GM10248 (cell line): ENCODE measurements around the gene CRACDL.

Experiments used
- CTCF ChIA-PET: fragments of 300-600 bp; sonication (Branson Sonifier 250); formaldehyde crosslinking; extraction: SDS; loops from one replicate; lab custom pipeline; 2021; ENCODE audit warnings: antibody characterized with exemption; lab: Yijun Ruan, JAX
- POLR2A ChIA-PET: fragments of 350-650 bp; sonication (Branson Sonifier 250); formaldehyde crosslinking; extraction: SDS; loops from one replicate; lab custom pipeline; 2020; ENCODE audit warnings: antibody characterized with exemption; lab: Yijun Ruan, JAX
- DNase-seq: peaks from one replicate; pipeline ENCODE4 v3.0.0; 2012; ENCODE audit errors: extremely low spot score
- TF ChIP-seq, protein P1 (sequence below): IDR thresholded peaks from 2 replicates; pipeline ENCODE4 v1.5.1; 2012; ENCODE audit warnings: mild to moderate bottlenecking, low read depth; ENCODE audit errors: extremely low read depth, missing control alignments, control extremely low read depth

Gene CRACDL

DNA sequence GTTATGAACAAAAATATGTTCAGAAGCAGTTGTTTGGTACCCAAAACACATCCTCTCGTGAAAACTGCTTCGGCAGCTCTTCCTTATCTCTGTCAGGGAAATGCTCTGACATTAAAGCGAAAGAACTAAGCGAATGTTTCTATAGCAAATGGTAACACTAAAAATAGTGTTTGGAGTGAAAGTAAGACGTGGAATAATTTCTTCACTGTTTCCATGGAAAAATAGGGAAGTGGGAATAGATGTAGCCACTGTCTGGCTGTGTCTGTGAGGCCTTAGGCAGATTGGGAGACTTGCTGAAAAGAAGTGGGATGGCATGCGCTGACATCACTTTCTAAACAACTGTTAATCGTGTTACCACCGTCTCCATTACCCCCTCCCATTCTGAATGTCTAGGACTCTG lies 11.5 kb upstream of the CRACDL start:
- no peak for DNase-seq
- CTCF ChIA-PET: interaction anchor here (1.6 kb wide), 1 partner anchor 13 kb away, joined by 4 read pairs; no protein-coding TSS in a partner anchor
- TF ChIP-seq, protein P1, sequence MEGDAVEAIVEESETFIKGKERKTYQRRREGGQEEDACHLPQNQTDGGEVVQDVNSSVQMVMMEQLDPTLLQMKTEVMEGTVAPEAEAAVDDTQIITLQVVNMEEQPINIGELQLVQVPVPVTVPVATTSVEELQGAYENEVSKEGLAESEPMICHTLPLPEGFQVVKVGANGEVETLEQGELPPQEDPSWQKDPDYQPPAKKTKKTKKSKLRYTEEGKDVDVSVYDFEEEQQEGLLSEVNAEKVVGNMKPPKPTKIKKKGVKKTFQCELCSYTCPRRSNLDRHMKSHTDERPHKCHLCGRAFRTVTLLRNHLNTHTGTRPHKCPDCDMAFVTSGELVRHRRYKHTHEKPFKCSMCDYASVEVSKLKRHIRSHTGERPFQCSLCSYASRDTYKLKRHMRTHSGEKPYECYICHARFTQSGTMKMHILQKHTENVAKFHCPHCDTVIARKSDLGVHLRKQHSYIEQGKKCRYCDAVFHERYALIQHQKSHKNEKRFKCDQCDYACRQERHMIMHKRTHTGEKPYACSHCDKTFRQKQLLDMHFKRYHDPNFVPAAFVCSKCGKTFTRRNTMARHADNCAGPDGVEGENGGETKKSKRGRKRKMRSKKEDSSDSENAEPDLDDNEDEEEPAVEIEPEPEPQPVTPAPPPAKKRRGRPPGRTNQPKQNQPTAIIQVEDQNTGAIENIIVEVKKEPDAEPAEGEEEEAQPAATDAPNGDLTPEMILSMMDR: no peak
- POLR2A ChIA-PET: no interaction called here

DNA sequence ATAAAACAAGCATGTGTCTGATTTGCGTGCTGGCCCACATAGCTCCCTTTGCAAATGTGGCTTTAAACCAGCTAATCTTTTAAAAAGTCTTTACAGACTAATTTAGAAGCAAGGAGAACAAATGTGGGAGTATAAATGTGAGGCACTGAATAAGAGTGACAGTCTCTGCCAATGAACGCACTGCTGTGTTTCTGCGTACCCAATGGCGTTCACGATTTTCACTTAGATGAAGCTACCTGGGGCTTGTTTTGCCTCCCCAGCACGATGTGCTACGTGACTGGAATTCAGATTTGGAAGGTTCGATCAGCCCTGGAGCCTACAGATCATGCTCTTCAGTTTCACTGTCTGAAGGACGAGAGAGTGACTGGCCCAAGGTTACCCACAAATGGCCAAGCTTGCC lies 10.8 kb upstream of the CRACDL start:
- POLR2A ChIA-PET: no interaction called here
- no peak for DNase-seq
- CTCF ChIA-PET: no interaction called here
- TF ChIP-seq, protein P1: no peak

- ChIA-PET POLR2A (no interaction called here), CTCF (no interaction called here)
- TF ChIP-seq, protein P1: no peak
- DNase-seq: no peak
These were observed 8.8 kb upstream of the CRACDL start for GRCh38 chr2:98944775-98945174.

DNA sequence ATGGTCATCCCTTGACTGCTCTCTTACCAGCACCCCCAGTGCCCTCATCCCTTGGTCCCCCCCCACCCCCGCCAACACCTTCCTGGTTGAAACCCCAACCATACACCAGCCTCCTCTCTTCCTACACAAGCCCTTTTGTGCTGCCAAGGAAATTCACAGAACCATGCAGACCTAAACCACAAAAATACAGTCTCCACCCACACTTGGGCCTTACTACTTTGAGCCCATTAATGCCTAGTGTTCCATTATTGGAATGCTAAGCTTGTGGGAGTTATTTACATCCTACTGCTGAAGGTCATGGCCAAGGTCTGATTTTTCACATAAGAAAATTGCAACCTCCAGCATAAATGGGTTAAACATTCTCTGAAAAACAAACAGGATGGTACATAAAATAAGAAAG lies 4.1 kb upstream of the CRACDL start:
- no peak for DNase-seq
- CTCF ChIA-PET: no interaction called here
- TF ChIP-seq, protein P1: no peak
- POLR2A ChIA-PET: no interaction called here

GRCh38 chr2:98937906-98938305 lies 1.9 kb upstream of the CRACDL start:
- ChIA-PET POLR2A (no interaction called here), CTCF (no interaction called here)
- TF ChIP-seq, protein P1: no peak
- no peak for DNase-seq

DNA sequence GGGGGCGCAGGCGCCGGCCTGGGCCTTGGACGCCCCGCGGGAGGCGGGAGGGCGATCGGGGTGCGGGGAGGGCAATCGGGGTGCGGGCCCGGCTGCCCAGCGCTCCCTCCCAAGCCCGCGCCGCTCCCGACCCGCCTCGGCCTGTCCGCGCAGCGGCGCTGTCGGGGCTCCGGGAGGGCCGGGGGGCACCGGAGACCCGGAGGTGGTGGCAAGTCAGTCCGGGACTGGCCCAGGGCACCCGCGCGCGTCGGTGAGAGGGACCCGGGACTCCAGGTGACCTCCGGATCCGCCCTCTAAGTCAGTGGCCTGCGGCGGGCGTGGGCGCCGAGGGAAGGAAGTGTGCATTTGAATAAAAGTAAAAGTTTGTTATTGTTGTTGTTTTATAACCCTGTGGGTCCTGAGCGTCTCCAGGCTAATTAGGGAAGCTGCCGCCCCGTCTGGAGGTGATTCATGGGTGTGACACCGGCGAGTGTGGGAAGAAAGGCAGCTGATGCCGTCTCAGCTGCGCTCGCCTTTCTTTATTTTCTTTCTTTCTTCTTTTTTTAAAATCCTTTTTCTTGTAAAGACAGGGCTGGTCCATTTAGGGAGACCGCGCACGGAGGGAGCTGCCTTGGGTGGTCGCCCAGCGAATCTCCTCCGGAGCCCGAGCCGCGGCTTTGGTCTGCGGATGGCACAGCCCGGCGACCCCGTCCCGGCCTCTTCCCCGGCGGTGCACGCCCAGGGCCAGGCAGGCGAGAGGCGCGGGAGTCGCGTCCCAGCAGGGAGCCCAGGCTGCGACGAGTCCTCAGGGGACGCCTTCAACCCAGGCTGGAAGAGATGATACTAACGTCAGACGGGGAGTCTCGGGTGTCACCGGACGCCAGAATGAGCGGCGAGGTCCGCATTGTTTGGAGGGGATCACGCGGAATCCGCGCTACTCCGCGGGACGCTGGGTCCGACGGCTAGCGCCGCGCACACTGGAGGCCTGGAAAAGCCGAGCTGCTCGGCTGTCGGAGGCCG lies 627 bp upstream of the CRACDL start:
- DNase-seq: no peak
- CTCF ChIA-PET: no interaction called here
- TF ChIP-seq, protein P1: no peak
- POLR2A ChIA-PET: no interaction called here
